GM12892 (cell line): ENCODE data around the gene RELN.

Experiments used
- POLR2A ChIP-seq: IDR thresholded peaks from 2 replicates; pipeline ENCODE4 v1.6.1; 2011; ENCODE audit warnings: low read depth, low read length, control low read depth
- POLR2AphosphoS5 ChIP-seq: IDR thresholded peaks from 2 replicates; pipeline ENCODE4 v1.6.1; 2011; ENCODE audit warnings: low read depth, low read length, control low read depth
- TAF1 ChIP-seq: IDR thresholded peaks from 2 replicates; pipeline ENCODE4 v1.6.1; 2011; ENCODE audit warnings: low read depth, mild to moderate bottlenecking, control low read depth, low read length, borderline replicate concordance

GRCh38 chr7:103690242-103690974 is 299.1 kb downstream of the RELN start:
- no peak for TF ChIP-seq POLR2AphosphoS5
- TF ChIP-seq TAF1 = no peak
- TF ChIP-seq POLR2A = no peak
